Dedifferentiated amniotic fluid mesenchymal stem cell (primary cell): Measurements from ENCODE around the gene OSBP.
"Not testable (repeated sequence)": the region's sequence is repeated elsewhere in the genome, so short reads cannot be mapped to it uniquely, and the experiment has no call there.

ENCODE experiments used
- DNase-seq: peaks from one replicate; pipeline ENCODE4 v3.0.0-alpha.2; 2016; ENCODE audit errors: extremely low spot score

Gene OSBP, protein sequence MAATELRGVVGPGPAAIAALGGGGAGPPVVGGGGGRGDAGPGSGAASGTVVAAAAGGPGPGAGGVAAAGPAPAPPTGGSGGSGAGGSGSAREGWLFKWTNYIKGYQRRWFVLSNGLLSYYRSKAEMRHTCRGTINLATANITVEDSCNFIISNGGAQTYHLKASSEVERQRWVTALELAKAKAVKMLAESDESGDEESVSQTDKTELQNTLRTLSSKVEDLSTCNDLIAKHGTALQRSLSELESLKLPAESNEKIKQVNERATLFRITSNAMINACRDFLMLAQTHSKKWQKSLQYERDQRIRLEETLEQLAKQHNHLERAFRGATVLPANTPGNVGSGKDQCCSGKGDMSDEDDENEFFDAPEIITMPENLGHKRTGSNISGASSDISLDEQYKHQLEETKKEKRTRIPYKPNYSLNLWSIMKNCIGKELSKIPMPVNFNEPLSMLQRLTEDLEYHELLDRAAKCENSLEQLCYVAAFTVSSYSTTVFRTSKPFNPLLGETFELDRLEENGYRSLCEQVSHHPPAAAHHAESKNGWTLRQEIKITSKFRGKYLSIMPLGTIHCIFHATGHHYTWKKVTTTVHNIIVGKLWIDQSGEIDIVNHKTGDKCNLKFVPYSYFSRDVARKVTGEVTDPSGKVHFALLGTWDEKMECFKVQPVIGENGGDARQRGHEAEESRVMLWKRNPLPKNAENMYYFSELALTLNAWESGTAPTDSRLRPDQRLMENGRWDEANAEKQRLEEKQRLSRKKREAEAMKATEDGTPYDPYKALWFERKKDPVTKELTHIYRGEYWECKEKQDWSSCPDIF

DNA sequence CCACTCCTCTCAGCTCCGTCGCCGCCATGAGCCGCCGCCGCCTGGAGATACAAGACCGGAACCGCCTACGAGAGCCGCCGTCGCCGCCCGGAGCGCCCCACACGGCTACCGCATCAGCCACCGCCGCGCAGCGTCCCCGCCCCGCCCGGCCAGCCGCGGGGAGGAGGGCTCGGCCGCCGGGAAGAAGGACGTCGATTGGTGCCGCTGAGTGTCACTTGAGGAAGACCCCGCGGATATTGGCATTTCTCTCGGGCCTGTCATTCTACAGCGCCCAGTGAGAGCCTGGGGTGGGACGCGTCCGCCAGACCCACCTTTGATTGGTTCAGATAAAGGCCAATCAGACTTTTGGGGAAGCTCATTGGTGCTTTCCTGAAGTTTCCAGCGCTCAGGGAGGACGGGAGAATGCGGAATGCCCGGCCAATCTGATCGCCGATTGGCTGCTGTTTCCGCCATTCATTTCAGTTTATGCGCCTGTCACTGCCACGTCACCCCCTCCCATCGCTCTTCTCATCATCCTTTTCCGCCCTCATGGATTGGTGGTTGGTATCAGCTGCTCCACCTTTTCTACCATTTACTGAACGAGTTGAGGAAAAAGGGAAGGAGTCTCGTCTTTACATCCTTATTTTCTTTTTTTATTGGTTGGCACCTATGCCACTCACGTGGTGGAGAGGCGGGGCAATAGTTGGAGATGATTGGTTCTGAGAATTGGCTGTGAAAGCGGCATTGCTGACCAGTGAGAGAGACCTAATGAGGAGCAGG lies at the start of gene OSBP:
TSS of gene OSBP (minus strand) at position 138 of the 759 bp plus-strand sequence. CDS start at position 28, 110 bp downstream.
- DNase-seq, result peak; percentile 100

GRCh38 chr11:59660621-59661020 lies 45.0 kb upstream of the OSBP start:
- no peak for DNase-seq

GRCh38 chr11:59659981-59660380 lies 44.4 kb upstream of the OSBP start:
- DNase-seq, result no peak

DNA sequence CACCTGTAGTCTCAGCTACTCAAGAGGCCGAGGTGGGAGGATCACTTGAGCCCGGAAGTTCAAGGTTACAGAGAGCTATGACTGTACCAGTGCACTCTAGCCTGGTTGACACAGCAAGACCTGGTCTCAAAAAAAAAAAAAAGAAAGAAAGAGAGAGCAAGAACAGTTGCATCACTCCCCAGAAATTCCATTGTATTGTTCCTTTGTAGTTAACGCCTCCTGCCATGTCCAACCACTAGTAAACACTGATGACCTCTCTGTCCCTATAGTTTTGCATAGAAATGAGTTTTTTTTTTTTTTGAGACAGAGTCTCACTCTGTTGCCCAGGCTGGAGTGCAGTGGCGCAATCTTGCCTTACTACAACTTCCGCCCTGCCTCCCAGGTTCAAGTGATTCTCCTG lies 42.5 kb upstream of the OSBP start:
- DNase-seq, result no peak

GRCh38 chr11:59654893-59655292 lies 39.3 kb upstream of the OSBP start:
- no peak for DNase-seq

GRCh38 chr11:59647245-59647980 lies 31.8 kb upstream of the OSBP start:
- no peak for DNase-seq

- no peak for DNase-seq
These were observed 29.0 kb upstream of the OSBP start for GRCh38 chr11:59644528-59644927.

- DNase-seq, result no peak
These were observed 27.8 kb upstream of the OSBP start for GRCh38 chr11:59643390-59643789.

DNA sequence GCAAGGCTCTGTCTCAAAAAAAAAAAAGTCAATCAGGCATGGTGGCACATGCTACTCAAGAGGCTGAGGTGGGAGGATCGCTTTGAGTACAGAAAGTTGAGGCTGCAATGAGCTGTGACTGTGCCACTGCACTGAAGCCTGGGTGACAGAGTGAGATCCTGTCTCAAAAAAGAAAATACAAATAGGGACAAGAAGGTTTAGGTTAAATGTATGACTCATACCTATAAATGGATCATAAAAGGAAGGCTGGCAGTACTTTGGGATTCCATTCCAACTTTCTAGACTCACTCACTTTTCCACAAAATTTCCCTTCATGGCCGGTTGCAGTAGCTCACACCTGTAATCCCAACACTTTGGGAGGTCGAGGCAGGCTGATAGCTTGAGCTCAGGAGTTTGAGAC lies 25.6 kb upstream of the OSBP start:
- DNase-seq, result no peak

DNA sequence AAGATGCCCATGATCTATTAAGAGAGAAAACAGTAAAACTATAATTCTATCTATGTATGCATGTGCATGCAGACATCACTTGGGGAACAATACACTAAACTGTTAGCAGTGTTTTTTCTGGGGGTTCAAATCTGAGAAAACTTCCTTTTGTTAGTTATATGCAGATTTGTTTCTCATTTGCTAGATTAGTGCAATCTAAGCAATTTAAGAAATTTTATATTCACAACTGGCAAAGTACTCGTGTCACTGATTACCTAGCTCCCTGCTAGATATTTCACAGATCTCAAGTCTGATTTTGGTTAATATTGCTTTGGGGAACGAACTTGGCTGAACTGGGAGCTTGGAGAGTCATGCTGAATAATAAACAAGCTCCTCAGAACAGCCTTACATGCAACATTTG lies 14.9 kb upstream of the OSBP start:
- no peak for DNase-seq

GRCh38 chr11:59629996-59630395 lies 14.4 kb upstream of the OSBP start:
- DNase-seq, result no peak

DNA sequence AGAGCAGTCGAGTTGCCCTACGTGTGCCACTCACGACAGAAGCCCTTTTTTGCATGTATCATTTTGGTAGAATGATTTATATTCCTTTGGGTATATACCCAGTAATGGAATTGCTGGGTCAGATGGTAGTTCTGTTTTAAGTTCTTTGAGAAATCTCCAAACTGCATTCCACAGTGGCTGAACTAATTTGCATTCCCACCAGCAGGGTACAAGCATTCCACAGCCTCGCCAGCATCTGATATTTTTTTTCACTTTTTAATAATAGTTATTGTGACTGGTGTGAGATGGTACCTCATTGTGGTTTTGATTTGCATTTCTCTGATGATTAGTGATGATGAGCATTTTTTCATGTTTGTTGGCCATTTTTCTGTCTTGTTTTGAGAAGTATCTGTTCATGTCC lies 11.4 kb upstream of the OSBP start:
- DNase-seq, result not testable (repeated sequence)

DNA sequence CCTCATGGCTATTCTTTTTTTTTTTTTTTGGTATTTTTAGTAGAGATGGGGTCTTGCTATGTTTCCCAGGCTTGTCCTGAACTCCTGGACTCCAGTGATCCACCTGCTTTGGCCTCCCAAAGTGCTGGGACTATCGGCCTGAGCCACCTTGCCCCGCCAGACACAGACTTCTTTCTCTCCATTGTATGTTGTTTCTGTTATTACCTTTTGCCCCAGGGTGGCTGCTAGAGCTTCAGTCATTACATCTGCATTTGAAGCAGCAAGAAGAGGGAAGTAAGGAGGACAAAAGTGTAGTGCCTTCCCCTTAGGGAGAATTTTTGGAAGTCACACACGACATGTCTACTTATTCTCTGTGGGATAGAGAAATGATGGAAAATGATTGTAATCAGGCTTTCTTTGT lies 10.1 kb upstream of the OSBP start:
- DNase-seq, result no peak

- DNase-seq, result no peak
These were observed 2.3 kb upstream of the OSBP start for GRCh38 chr11:59617876-59618275.

DNA sequence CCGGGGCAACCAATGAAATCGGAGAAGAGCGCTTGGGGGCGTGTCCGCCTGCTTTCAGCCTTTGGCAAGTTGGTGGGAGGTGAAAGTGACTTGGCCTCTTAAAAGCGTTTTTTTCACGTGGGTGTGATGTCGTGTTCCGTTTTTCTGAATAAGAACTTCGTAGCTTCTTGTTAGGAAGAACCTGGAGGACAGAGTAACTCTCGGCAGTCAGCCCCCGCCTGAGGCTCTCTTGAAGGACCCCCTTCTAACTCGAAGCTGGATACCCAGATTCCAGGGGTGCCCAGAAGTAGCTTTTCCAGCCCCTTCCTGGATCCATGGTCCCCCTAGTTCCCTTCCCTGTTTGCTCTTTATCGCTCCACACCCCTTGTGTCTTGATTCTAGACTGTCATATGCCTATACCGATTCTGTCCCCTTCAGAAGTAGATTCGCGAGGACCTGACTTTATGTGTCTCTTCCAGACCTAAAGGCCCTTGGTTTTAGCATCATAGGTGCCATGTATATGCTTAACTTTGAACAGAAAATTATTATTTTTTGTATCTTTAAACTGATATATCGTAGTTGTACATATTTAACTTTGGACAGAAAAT lies 915 bp upstream of the OSBP start:
- no peak for DNase-seq

GRCh38 chr11:59615120-59615636 lies 396 bp downstream of the OSBP start:
- no peak for DNase-seq

DNA sequence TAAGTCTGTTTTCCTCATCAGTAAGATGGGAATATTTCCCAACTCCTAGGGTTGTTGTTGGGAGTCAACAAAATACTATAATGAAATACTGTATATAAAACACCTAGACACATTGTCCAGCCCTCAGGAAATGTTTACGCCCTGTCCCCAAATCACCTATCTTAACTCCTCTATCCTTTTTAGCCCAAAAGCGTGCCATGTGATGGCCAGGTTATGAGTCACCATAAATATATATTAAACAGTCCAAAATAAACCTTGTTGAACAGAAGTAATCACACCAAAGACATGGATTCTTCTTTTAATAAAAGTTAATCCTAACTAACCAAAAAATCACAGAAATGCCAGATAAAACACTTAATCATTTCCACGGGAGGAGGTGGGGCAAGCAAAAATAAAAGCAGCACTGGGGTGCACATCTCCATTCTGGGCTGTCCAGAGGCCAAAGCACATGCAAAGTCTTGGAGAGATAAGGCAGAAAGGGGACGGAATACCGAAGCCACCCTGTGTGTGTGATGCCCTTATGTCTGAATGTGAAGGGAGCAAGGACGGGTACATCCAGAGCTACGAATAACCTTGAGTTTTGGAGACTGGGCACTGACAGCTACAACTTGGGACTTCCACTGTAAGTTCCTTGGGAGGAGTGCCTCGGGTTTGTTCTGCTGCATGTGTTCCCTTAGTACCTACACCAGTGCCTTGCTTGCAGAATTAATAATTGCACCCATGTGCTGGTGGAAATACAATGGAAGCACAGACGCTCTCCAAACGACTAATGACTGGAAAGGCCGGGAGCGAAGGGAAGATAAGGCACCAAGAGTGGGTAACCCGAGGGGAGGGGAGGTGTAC lies 1.1 kb downstream of the OSBP start:
- no peak for DNase-seq

GRCh38 chr11:59611570-59612565 lies 3.7 kb downstream of the OSBP start:
- DNase-seq, result no peak

DNA sequence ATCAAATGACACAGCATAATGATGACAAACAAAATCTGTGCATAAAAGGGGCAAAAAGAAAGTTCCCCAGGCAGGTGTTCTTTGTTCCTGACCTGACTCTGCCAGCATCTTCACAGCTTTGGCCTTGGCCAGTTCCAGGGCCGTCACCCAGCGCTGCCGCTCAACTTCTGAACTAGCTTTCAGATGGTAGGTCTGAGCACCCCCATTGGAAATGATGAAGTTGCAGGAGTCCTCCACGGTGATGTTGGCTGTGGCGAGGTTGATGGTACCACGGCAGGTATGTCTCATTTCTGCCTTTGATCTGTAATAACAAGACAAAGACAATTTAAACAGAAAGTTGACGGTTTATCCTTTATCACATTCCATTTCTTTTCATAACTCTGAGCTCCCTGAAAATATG lies 5.3 kb downstream of the OSBP start:
- no peak for DNase-seq
